B cell (primary cell): ENCODE results near the gene CRY2. TPM values are rescaled to one million over a fixed set of nuclear protein-coding genes. Genes with fewer than 3 reads are reported as not detected.

Experiments used
- ATAC-seq: fragments of 200-7000 bp; cut with Tn5 transposase; one replicate; pipeline ENCODE4 v1.10.0; 2021; ENCODE audit warnings: low read depth, mild to moderate bottlenecking, moderate number of reproducible peaks, moderate library complexity
- CTCF ChIA-PET: fragments of 350-600 bp; sonication (Branson Sonifier 250); formaldehyde crosslinking; loops from one replicate; lab custom pipeline; 2021; ENCODE audit warnings: antibody characterized with exemption, inconsistent platforms; lab: Charles Lee
- POLR2A ChIA-PET: fragments of 350-600 bp; sonication (Branson Sonifier 250); formaldehyde crosslinking; loops from one replicate; lab custom pipeline; 2021; ENCODE audit warnings: antibody characterized with exemption; lab: Charles Lee
- DNase-seq: peaks from one replicate; pipeline ENCODE4 v3.0.0; 2013
- H2AFZ ChIP-seq: 2 replicates; pipeline ENCODE4 v1.6.1; 2012; ENCODE audit warnings: mild to moderate bottlenecking, low read depth, low read length; ENCODE audit not compliant: insufficient read depth, poor library complexity, severe bottlenecking
- H3K27ac ChIP-seq, 2 donors: 1 replicate in 1 of 2; 2 replicates in 1 of 2; pipeline ENCODE4 v1.5.1; 2012 to 2013; ENCODE audit warnings: low read length in 2 of 2, mild to moderate bottlenecking in 2 of 2, moderate library complexity in 1 of 2
- H3K27me3 ChIP-seq, 4 experiments: fragments of 200-600 bp in 1 of 4; sonication (generic) in 1 of 4; replicated peaks in 1 of 4; 1 replicate in 2 of 4; 2 replicates in 2 of 4; pipeline versions ENCODE4 v1.6.1 to v1.7.0; 2013 to 2016; ENCODE audit warnings: low read length in 3 of 4, mild to moderate bottlenecking in 2 of 4, mixed read lengths in 1 of 4, moderate library complexity in 1 of 4; ENCODE audit not compliant: insufficient read depth in 4 of 4, control insufficient read depth in 3 of 4; ENCODE audit errors: control extremely low read depth in 1 of 4
- H3K36me3 ChIP-seq, 2 experiments: replicated peaks in 1 of 2; 1 replicate in 1 of 2; 2 replicates in 1 of 2; pipeline versions ENCODE4 v1.6.1 to v1.7.1; 2013; ENCODE audit warnings: low read length in 1 of 2; ENCODE audit not compliant: insufficient read depth in 2 of 2, control insufficient read depth in 1 of 2; ENCODE audit errors: control extremely low read depth in 1 of 2, extremely low read depth in 1 of 2
- H3K4me1 ChIP-seq, 2 donors: fragments of 200-600 bp in 1 of 2; sonication (generic) in 1 of 2; 1 replicate in 1 of 2; 2 replicates in 1 of 2; pipeline versions ENCODE4 v1.5.1 to v1.6.1; 2013 to 2017; ENCODE audit warnings: low read length in 2 of 2; ENCODE audit not compliant: control insufficient read depth in 2 of 2, insufficient read depth in 2 of 2
- H3K4me2 ChIP-seq: replicated peaks from 2 replicates; pipeline ENCODE3; 2012; ENCODE audit warnings: mild to moderate bottlenecking, low read depth, low read length; ENCODE audit not compliant: poor library complexity, severe bottlenecking
- H3K4me3 ChIP-seq, 5 experiments: fragments of 200-600 bp in 1 of 5; sonication (generic) in 1 of 5; 1 replicate in 3 of 5; 2 replicates in 2 of 5; pipeline versions ENCODE4 v1.5.1 to v1.7.0; 2011 to 2016; ENCODE audit warnings: low read length in 4 of 5, mild to moderate bottlenecking in 4 of 5, low read depth in 2 of 5, control low read depth in 1 of 5, moderate library complexity in 1 of 5; ENCODE audit not compliant: insufficient read depth in 1 of 5; ENCODE audit errors: control extremely low read depth in 1 of 5, extremely low read depth in 1 of 5
- H3K79me2 ChIP-seq: fragments of 200-600 bp; sonication (generic); one replicate; pipeline ENCODE4 v1.6.0; 2016; ENCODE audit warnings: low read length; ENCODE audit not compliant: control insufficient read depth, insufficient read depth
- H3K9ac ChIP-seq: fragments of 200-600 bp; sonication (generic); 2 replicates; pipeline ENCODE4 v1.6.1; 2017; ENCODE audit warnings: mild to moderate bottlenecking, low read length, moderate library complexity
- H3K9me3 ChIP-seq, 3 donors: one replicate each; pipeline versions ENCODE4 v1.6.1 to v1.7.1; 2013; ENCODE audit warnings: low read length in 2 of 3; ENCODE audit not compliant: control insufficient read depth in 2 of 3, insufficient read depth in 1 of 3; ENCODE audit errors: control extremely low read depth in 1 of 3
- H4K20me1 ChIP-seq: 2 replicates; pipeline ENCODE4 v1.6.0; 2012; ENCODE audit warnings: mild to moderate bottlenecking, low read length; ENCODE audit not compliant: insufficient read depth, control insufficient read depth, poor library complexity, severe bottlenecking
- H3K27ac Mint-ChIP-seq: one replicate; pipeline ENCODE4 v1.8.0; 2021; ENCODE audit warnings: mixed read lengths
- H3K27me3 Mint-ChIP-seq: one replicate; pipeline ENCODE4 v1.8.0; 2021; ENCODE audit warnings: mixed read lengths
- H3K4me1 Mint-ChIP-seq: one replicate; pipeline ENCODE4 v1.8.0; 2021; ENCODE audit warnings: mixed read lengths
- H3K4me3 Mint-ChIP-seq: one replicate; pipeline ENCODE4 v1.8.0; 2021; ENCODE audit warnings: mixed read lengths
- H3K9me3 Mint-ChIP-seq: one replicate; pipeline ENCODE4 v1.8.0; 2022; ENCODE audit warnings: mixed read lengths; ENCODE audit not compliant: insufficient read depth
- CTCF ChIP-seq: fragments of 200-600 bp; IDR thresholded peaks from one replicate; pipeline ENCODE4 v1.8.0; 2022; ENCODE audit warnings: antibody characterized with exemption, mild to moderate bottlenecking
- EZH2 ChIP-seq: IDR thresholded peaks from 2 replicates; pipeline ENCODE4 v1.6.1; 2012; ENCODE audit warnings: borderline replicate concordance, low read depth, mild to moderate bottlenecking, moderate library complexity, low read length; ENCODE audit not compliant: insufficient read depth, poor library complexity, severe bottlenecking
- WGBS: methylation state at CpG from one replicate; pipeline ENCODE4 v1.1.5; 2013; ENCODE audit warnings: missing lambda C conversion rate; ENCODE audit not compliant: insufficient coverage; 5-methylcytosine and 5-hydroxymethylcytosine counted together
- intact Hi-C: fragments of 100-400 bp; cut with micrococcal nuclease; formaldehyde crosslinking; loops from one replicate; pipeline ENCODE4 v1.10.0; 2022
- polyA plus RNA-seq: library from polyadenylated mRNA; depleted of rRNA; stranded (reverse); fragments of >200 nt; gene quantifications from 2 replicates; pipeline ENCODE4 v1.2.3, GENCODE V29; 2012
- total RNA-seq, 2 donors: library from RNA; stranded (reverse); fragments of 120-200 nt in 1 of 2; gene quantifications; 1 replicate in 1 of 2; 2 replicates in 1 of 2; pipeline versions ENCODE4 v1.2.3 to v1.2.4, GENCODE V29; 2013 to 2022

Gene CRY2
- total and polyA plus RNA-seq, 2 donors (not counting 1 experiment from before 2014, with no cell fraction given): 20.4 to 65.1 TPM

- 88% methylated on average over 2 of the region's 4 CpGs for WGBS
- Mint-ChIP-seq H3K27me3 (no peaks in the 10 kb centered on the region), H3K4me1 (peaks cover 12% of the 10 kb centered on the region), H3K27ac (no peak overlapping the region), H3K9me3 (no peaks in the 10 kb centered on the region), H3K4me3 (peak overlapping the region; percentile 52)
- TF ChIP-seq CTCF (no peak), EZH2 (no peak)
- Histone ChIP-seq H4K20me1 (peaks cover 21% of the 10 kb centered on the region), H3K9ac (no peak overlapping the region), H2AFZ (no peak overlapping the region), H3K27me3 (peaks cover 0 to 13% (median 0%) of the 10 kb centered on the region in 4 experiments), H3K36me3 (peaks cover 0 to 2% of the 10 kb centered on the region in 2 experiments), H3K4me3 (no peak overlapping the region), H3K27ac (no peak overlapping the region), H3K4me1 (peaks cover 11 to 12% of the 10 kb centered on the region in 2 donors), H3K79me2 (no peaks in the 10 kb centered on the region), H3K4me2 (no peak overlapping the region), H3K9me3 (no peaks in the 10 kb centered on the region)
- ChIA-PET POLR2A (no interaction called here), CTCF (no interaction called here)
- intact Hi-C loops: no loop called here
- DNase-seq (no peak), ATAC-seq (no peak)
These were observed 39.7 kb downstream of the CRY2 start for GRCh38 chr11:45886816-45887520.

- intact Hi-C loops: no loop called here
- WGBS: 98% methylated on average over 10 of the region's 10 CpGs
- no peak overlapping the region for H2AFZ ChIP-seq
These were observed 40.3 kb downstream of the CRY2 start for GRCh38 chr11:45887587-45887986.

More at GRCh38 chr11:45887587-45887986, 40.3 kb downstream of the CRY2 start:
- Mint-ChIP-seq H3K4me3 (no peak overlapping the region), H3K9me3 (no peaks in the 10 kb centered on the region), H3K27ac (no peak overlapping the region), H3K4me1 (peaks cover 12% of the 10 kb centered on the region), H3K27me3 (no peaks in the 10 kb centered on the region)
- CTCF ChIA-PET: no interaction called here
- no peak for TF ChIP-seq CTCF
- no peak for TF ChIP-seq EZH2
- Histone ChIP-seq H3K4me2 (no peak overlapping the region), H3K27ac (no peak overlapping the region), H3K9ac (no peak overlapping the region), H3K27me3 (peaks cover 0 to 14% (median under 1%) of the 10 kb centered on the region in 4 experiments), H3K9me3 (no peaks in the 10 kb centered on the region), H3K4me3 (no peak overlapping the region), H3K36me3 (no peaks in the 10 kb centered on the region), H3K4me1 (peaks cover 11 to 12% of the 10 kb centered on the region in 2 donors), H4K20me1 (peaks cover 21% of the 10 kb centered on the region), H3K79me2 (no peaks in the 10 kb centered on the region)
- POLR2A ChIA-PET: no interaction called here
- DNase-seq: no peak
- no peak for ATAC-seq
